GM21576 (cell line): Measurements from ENCODE around the gene ADA.
A peak's percentile ranks its signal among the peaks of the same experiment; 100 is the strongest.
"Not testable (repeated sequence)": the region's sequence is repeated elsewhere in the genome, so short reads cannot be mapped to it uniquely, and the experiment has no call there.

Experiments
- ATAC-seq: cut with Tn5 transposase; IDR thresholded peaks from one replicate; pipeline ENCODE4 v1.9.1; 2021; ENCODE audit warnings: mild to moderate bottlenecking, moderate library complexity; ENCODE audit not compliant: unreplicated experiment

ADA gene

DNA sequence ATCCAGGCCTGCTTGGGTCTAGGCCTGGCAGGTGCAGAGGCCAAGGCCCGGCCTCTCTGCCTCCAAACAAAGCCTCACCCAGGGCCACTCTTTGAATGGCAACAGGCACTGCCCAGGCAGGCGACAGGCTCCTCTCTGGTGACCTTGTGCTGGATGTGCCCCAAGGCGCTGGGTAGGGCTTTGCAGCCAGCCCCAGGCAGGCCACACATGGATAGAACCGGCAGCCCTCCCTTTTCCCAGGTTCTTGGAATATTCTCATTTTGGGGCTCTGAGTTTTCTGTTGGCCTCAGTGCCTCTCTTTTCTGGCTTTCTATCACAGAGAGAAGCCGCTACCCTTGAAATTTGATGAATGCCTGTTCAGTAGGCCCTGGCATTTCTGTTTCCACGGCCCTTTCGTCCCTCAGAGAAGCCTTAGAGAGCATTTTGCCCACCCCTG is 50.2 kb downstream of the ADA start:
- ATAC-seq: no peak

DNA sequence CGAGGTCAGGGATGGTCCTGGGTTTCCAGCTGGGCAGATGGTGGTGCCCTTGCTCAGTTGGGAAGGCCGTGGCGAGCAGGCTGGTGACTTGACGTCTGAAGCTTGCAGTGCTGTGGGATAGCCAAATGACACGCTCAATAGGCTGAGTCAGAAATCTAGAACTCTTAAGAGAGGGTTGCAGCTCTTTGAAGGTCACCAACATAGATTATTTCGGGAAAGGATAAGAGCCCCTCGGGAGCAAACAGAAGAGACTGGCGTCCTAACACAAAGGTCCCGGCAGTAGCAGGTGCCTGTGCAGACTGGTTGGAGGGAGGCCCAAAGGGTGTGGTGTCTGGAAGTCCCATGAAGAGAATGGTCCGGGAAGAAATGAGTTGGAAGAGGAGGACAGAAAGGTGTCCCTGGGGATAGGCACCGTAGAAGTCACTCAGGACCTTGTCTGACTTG is 50.7 kb downstream of the ADA start:
- no peak for ATAC-seq

GRCh38 chr20:44600301-44600700 is 51.2 kb downstream of the ADA start:
- ATAC-seq: no peak

- ATAC-seq: no peak
Measured at GRCh38 chr20:44599715-44600114, 51.8 kb downstream of the ADA start.

- ATAC-seq: no peak
Measured at GRCh38 chr20:44598423-44599305, 52.8 kb downstream of the ADA start.

- ATAC-seq: no peak
Measured at GRCh38 chr20:44597930-44598329, 53.6 kb downstream of the ADA start.

DNA sequence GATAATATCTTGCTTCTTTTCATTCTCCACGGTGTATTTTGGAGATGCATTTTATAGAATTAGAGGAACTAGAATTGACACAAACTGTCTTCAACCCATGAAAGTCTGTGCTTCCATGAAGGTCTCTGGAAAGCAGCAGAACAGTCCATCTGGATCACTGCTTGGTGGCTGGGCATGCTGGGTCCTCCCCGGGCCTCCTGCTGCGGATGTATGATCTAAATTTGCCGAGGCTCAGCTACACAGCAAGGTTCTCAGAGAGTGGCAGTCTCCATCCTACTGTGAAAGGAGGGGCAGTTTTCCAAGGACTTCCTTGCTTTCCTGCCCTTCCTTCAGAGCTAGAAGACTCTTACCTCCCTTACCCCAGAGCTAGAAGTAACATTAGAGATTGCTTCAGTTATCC is 54.0 kb downstream of the ADA start:
- ATAC-seq: no peak

DNA sequence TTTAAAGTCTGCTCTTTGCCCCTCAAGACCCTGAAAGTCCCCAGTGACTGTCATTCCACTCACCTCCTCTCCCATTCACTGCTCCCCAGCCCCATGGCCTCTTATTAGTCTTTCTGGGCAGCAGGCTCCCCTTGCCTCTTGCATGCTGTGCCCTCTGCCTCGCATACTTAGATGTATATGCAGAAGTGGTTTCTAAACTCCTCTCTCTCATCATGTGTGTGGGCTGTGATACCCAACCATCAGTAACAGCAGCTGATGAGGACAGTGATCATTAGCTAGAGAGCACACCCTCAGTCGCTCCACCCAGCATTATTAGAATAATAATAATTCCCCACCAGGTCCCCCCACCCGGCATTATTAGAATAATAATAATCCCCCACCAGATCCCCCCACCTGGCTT is 54.6 kb downstream of the ADA start:
- no peak for ATAC-seq

GRCh38 chr20:44596010-44596409 is 55.5 kb downstream of the ADA start:
- no peak for ATAC-seq

DNA sequence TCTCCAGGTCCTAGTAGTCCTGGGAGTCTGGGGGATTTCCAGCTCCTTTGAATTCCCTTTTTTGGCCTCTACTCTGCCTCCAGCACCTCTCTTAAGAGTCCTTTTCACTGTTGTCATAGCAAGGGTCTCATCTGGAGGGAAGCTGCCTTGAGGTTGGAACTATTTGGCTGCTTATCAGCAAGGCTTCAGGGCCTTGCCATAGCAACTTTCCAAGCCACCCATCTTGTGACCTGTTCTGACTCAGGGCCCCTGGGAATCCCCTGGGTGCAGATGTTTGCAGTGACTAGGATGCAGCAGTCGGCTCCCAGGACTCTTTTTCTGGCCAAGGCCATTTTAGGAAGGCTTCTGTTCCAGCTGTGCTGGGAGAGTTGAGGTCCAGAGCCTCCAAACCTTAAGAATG is 56.8 kb downstream of the ADA start:
- no peak for ATAC-seq

GRCh38 chr20:44593751-44594150 is 57.7 kb downstream of the ADA start:
- no peak for ATAC-seq

GRCh38 chr20:44592366-44592765 is 59.1 kb downstream of the ADA start:
- no peak for ATAC-seq

- no peak for ATAC-seq
Measured at GRCh38 chr20:44590980-44591778, 60.3 kb downstream of the ADA start.

DNA sequence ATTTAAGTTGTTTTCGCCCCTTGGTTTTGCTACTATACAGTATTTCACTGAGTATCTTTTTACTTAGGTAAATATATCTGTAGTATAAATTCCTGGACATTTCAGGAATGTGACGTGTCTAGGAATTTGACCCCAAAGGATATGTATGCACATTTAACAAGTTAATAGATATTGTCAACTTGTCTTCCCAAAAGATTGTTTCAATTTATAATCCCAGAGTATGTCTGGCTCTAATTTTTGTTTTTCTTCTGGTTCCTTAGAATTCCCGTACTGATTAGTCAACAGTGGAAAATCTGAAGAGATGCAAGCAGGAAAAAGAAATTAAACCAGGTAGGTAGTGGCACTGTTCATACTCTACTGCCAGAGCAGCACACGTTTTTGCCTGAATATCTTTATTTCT is 62.0 kb downstream of the ADA start:
- ATAC-seq: no peak

GRCh38 chr20:44588321-44588720 is 63.2 kb downstream of the ADA start:
- not testable (repeated sequence) for ATAC-seq

- no peak for ATAC-seq
Measured at GRCh38 chr20:44587035-44587980, 64.2 kb downstream of the ADA start.

DNA sequence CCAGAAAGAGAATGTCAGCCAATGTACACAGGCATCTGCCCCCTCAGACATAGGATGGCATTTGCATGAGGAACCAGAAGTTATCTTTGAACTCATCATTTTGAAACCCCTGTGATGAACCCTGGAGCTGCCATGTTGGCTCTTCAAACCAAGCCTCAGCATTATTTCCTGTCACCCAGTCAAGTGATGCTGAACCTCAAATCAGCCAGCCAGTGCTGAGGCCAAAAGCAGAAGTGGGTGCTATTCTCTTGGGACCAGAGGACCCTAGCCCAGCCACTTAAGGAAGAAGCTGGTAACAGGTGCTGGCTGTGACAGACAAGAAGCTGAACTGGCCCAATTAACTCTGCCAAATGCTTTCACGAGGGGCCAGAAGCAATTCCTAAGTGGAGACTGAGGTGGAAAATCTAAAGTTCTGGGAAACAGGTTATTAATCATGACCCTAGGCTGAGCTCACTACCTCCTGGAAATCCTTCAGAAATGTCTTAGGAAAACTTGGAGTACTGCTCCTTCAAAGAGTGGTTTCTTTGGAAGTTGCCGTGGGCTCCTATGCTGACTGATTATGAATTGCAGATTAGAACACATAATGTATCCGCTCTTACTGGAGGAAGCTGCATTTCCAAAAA is 65.1 kb downstream of the ADA start:
- peak; percentile 58 for ATAC-seq

DNA sequence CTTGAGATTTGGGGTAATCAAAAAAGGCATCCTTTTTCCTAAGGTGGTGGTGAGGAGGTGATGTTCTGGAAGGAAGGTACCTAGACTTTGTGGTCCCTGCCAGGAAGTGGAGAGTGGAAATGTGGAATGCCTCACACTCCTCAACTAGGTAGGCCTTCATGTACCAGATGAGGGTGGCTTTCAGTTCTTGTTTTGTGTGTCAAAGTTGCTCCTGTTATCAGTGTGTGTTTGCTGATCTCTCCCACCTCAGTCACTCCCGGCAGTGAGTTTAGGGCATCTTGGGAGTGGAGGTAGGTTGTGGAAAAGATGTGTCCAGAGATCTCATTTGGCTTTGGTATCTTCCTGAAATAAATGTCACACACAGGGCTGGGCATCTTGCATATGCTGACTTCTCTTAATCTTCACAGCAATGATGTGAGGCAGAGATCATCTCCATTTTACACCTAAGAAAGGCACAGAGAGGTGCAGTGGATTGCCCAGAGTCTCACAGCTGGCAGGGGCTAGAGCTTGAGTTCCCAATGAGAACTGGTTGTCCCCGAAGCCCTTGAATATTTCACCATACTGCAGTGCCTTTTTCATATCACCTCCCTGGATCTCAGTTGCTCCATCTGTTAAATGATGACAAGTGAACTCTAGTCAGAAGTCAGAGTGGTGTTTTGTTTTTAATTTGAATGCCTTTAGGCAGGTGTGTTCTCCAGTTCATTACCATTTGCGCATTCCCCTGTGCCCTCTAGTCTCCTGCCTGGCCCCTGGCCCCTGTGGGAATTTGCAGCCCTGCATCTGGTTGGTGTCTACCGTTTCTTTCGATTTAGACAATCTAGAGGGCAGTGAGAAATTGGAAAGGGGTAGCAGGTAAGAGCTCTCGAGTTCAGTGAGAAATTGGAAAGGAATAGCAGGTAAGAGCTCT is 66.2 kb downstream of the ADA start:
- no peak for ATAC-seq

DNA sequence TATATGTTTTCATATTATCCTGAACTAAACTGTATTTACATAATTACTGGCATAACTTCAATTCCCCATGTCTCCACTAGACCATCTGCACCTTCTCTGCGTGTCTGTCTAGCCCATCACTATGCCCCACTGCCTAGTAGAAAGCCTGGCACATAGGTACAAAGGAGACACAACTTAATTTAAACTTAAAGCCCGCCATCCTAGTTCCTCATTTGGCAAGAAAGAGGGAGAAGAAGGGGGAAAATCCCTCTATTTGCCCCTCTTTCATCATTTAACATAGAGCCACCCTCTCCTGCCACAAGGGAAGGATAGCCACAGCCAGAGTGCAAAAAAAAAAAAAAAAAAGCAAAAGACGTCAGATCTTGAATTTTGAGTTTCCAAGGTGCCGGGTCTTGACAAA is 67.3 kb downstream of the ADA start:
- ATAC-seq: no peak
